Lower lobe of right lung (tissue), 2 donors: ENCODE results near the gene TET2. TPM values are rescaled to one million over a fixed set of nuclear protein-coding genes. Genes with fewer than 3 reads are reported as not detected.
A peak's percentile ranks its signal among the peaks of the same experiment; 100 is the strongest.

Source experiments
- ATAC-seq, 2 donors: fragments of 200-7000 bp; cut with Tn5 transposase; one replicate each; pipeline ENCODE4 v1.9.1; 2020 to 2022; ENCODE audit warnings: mild to moderate bottlenecking in 2 of 2, moderate library complexity in 2 of 2
- DNase-seq: peaks from one replicate; pipeline ENCODE4 v3.0.0-alpha.2; 2020
- H3K27ac ChIP-seq: fragments of 200-600 bp; one replicate; pipeline ENCODE4 v1.8.0; 2022
- H3K27me3 ChIP-seq: fragments of 200-600 bp; one replicate; pipeline ENCODE4 v1.8.0; 2022; ENCODE audit warnings: low read depth
- H3K36me3 ChIP-seq: fragments of 200-600 bp; one replicate; pipeline ENCODE4 v1.8.0; 2022; ENCODE audit warnings: mild to moderate bottlenecking
- H3K4me1 ChIP-seq: fragments of 200-600 bp; one replicate; pipeline ENCODE4 v1.8.0; 2022
- H3K4me3 ChIP-seq: fragments of 200-600 bp; one replicate; pipeline ENCODE4 v1.8.0; 2022; ENCODE audit warnings: mild to moderate bottlenecking
- H3K9me3 ChIP-seq: fragments of 200-600 bp; one replicate; pipeline ENCODE4 v1.8.0; 2022
- intact Hi-C: fragments of 100-400 bp; cut with DNase I; formaldehyde crosslinking; loops from one replicate; pipeline ENCODE4 v1.11.0; 2022
- total RNA-seq: library from RNA; stranded (reverse); fragmentation: NEBNext Ultra II Directional; extraction: Animal tissue kit (Norgen Biotek cat#: 25700); gene quantifications from one replicate; pipeline ENCODE4 v1.2.1, GENCODE V29; 2021
- TF ChIP-seq, protein P1 (sequence below): fragments of 200-600 bp; IDR thresholded peaks from one replicate; pipeline ENCODE4 v1.8.0; 2022; ENCODE audit warnings: antibody characterized with exemption, mild to moderate bottlenecking
- donor health status: DM: no; HTN: yes; CAD: no; lungs with severe emphysema.

Gene TET2
- total RNA-seq, 1 donor from 2014 or later: 37.3 TPM

DNA sequence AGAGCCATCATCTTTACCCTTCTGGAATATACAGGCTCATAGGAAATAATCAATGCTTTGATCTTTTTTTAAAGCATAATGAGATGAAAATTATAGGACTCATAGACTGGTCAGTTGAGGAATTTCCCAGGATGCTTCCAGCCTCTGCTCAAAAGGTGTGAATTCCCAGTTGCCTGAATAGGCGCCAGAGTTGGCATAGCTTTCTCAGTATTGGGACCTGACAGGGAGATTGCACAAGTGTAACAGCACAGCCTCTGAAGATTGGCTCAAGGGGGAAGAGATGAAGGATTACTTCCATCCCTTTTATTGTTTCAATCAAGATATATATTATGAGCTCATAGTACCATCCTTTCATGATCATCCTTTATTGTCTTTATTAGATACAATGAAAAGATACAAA lies 17.9 kb downstream of the TET2 start:
- Histone ChIP-seq H3K9me3 (no peaks in the 10 kb centered on the region), H3K4me3 (no peak overlapping the region), H3K4me1 (peaks cover 16% of the 10 kb centered on the region), H3K36me3 (no peaks in the 10 kb centered on the region), H3K27ac (no peak overlapping the region), H3K27me3 (no peaks in the 10 kb centered on the region)
- intact Hi-C loops: no loop called here
- ATAC-seq (no peak), DNase-seq (no peak)
- TF ChIP-seq, protein P1, sequence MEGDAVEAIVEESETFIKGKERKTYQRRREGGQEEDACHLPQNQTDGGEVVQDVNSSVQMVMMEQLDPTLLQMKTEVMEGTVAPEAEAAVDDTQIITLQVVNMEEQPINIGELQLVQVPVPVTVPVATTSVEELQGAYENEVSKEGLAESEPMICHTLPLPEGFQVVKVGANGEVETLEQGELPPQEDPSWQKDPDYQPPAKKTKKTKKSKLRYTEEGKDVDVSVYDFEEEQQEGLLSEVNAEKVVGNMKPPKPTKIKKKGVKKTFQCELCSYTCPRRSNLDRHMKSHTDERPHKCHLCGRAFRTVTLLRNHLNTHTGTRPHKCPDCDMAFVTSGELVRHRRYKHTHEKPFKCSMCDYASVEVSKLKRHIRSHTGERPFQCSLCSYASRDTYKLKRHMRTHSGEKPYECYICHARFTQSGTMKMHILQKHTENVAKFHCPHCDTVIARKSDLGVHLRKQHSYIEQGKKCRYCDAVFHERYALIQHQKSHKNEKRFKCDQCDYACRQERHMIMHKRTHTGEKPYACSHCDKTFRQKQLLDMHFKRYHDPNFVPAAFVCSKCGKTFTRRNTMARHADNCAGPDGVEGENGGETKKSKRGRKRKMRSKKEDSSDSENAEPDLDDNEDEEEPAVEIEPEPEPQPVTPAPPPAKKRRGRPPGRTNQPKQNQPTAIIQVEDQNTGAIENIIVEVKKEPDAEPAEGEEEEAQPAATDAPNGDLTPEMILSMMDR: no peak

DNA sequence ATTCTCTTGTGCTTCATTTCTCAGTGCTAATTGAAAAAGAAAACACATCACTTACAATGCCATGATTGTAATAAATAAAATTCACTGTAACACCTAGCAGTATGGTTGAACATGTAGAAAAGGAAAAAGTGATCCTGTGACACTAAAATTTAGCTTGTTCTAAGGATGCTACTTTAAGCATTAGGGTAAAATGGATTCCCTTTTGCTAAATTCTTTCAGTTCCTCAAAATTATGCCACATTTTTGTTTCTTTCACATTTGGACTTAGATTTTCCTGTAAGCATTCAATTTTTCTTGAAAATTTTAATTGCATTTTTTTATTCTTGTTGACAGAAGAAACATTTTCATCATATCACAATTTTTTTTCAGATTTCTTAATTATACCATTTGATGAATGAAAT lies 19.4 kb downstream of the TET2 start:
- no peaks in the 10 kb centered on the region for H3K27me3 ChIP-seq
- ATAC-seq (no peak), DNase-seq (no peak)
- TF ChIP-seq, protein P1: no peak
- H3K9me3 ChIP-seq: no peaks in the 10 kb centered on the region
- H3K4me3 ChIP-seq: no peak overlapping the region
- H3K27ac ChIP-seq: no peak overlapping the region
- H3K36me3 ChIP-seq: no peaks in the 10 kb centered on the region
- intact Hi-C loops: no loop called here
- H3K4me1 ChIP-seq: peaks cover 16% of the 10 kb centered on the region

DNA sequence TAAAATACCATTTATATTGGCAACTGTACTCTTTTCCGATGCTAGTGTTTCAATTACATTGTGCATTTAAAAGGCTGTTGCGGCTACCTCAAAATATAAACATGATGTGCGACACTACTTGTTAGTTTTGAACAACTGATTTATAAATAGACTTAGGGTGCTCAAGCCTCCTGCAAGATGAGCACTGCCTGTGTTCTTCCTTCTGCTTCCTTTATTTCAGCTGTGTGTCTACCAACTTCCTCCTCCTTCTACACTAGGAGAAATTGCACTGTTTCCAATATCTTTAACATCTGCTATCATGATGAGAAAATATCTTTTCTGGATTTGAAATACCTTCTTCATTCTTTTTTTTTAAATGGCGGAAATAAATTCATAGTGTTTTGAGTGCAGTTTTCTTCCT lies 24.0 kb downstream of the TET2 start:
- ATAC-seq: peak in 1 of 2 donors; percentile 36

DNA sequence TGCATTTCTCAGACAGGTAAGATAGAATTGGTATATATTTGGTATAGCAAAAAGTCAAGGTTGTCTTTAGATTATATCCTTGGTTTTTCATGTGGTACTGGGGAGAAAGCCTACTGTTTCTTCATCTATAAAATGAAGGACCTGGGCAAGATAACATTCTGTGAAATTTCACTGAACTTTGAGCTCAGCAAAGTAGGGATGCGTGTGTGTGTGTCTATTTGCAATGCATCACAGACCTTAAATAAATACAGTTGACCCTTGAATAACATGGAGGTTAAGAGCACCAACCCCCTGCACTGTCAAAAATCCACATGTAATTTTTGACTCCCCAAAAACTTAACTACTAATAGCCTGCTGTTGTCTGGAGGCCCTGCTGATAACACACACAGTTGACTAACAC lies 25.2 kb downstream of the TET2 start:
- DNase-seq (no peak), ATAC-seq (no peak)
- Histone ChIP-seq H3K4me3 (no peak overlapping the region), H3K4me1 (no peaks in the 10 kb centered on the region), H3K27me3 (no peaks in the 10 kb centered on the region), H3K36me3 (no peaks in the 10 kb centered on the region), H3K9me3 (no peaks in the 10 kb centered on the region), H3K27ac (no peak overlapping the region)
- intact Hi-C loops: no loop called here
- TF ChIP-seq, protein P1: no peak

More for the DNA sequence above, 24.0 kb downstream of the TET2 start:
- H3K27ac ChIP-seq: no peak overlapping the region
- H3K4me3 ChIP-seq: no peak overlapping the region
- no peaks in the 10 kb centered on the region for H3K9me3 ChIP-seq
- H3K4me1 ChIP-seq: no peaks in the 10 kb centered on the region
- intact Hi-C loops: no loop called here
- DNase-seq: no peak
- TF ChIP-seq, protein P1: no peak
- no peaks in the 10 kb centered on the region for H3K36me3 ChIP-seq
- no peaks in the 10 kb centered on the region for H3K27me3 ChIP-seq

GRCh38 chr4:105174098-105174497 lies 27.4 kb downstream of the TET2 start:
- Histone ChIP-seq H3K9me3 (no peaks in the 10 kb centered on the region), H3K36me3 (no peaks in the 10 kb centered on the region), H3K27me3 (no peaks in the 10 kb centered on the region), H3K27ac (no peak overlapping the region), H3K4me3 (no peak overlapping the region), H3K4me1 (no peaks in the 10 kb centered on the region)
- TF ChIP-seq, protein P1: no peak
- intact Hi-C loops: no loop called here
- ATAC-seq: no peak
- DNase-seq: no peak
